ENCODE measurements around the gene AMPD2.

- TF ChIP-seq POLR2A (IDR thresholded peaks at IDR 0.05; ENCODE audit: low read depth, low read length) (no peak), TAF1 (IDR thresholded peaks at IDR 0.05; ENCODE audit: low read depth, low read length) (no peak), PAX5 (IDR thresholded peaks at IDR 0.05; ENCODE audit: insufficient read depth, low read length, severe bottlenecking) (no peak), POLR2AphosphoS5 (IDR thresholded peaks at IDR 0.05; ENCODE audit: low read depth, low read length) (no peak)
Measured at GRCh38 chr1:109605381-109605780, 14.3 kb upstream of the AMPD2 start.
